PC-9 (cell line): ENCODE data around the gene TELO2. TPM values are rescaled to one million over a fixed set of nuclear protein-coding genes. Genes with fewer than 3 reads are reported as not detected.

ENCODE experiments used
- BruUV-seq: library from RNA; stranded (reverse); fragments of 400-500 nt; replicated peaks from 2 replicates; lab custom pipeline; 2021; lab: Mats Ljungman, UMichigan
- CTCF ChIA-PET: fragments of 300-600 bp; sonication (Branson Sonifier 250); formaldehyde crosslinking; loops from one replicate; lab custom pipeline; 2022; ENCODE audit warnings: antibody characterized with exemption; lab: Charles Lee
- POLR2A ChIA-PET: fragments of 300-600 bp; sonication (Branson Sonifier 250); formaldehyde crosslinking; loops from one replicate; lab custom pipeline; 2022; ENCODE audit warnings: antibody characterized with exemption; ENCODE audit not compliant: unreplicated experiment; lab: Charles Lee
- DNase-seq, 2 experiments: peaks; one replicate each; pipeline versions ENCODE4 v3.0.0 to v3.0.0-alpha.2; 2015 to 2022; ENCODE audit warnings: mixed read lengths in 1 of 2
- H2AFZ ChIP-seq: fragments of 200-600 bp; sonication (generic); 2 replicates; pipeline ENCODE4 v1.8.1; 2017; ENCODE audit warnings: antibody characterized with exemption
- H3F3A ChIP-seq: fragments of 200-600 bp; sonication (generic); 2 replicates; pipeline ENCODE4 v1.8.1; 2017; ENCODE audit warnings: antibody characterized with exemption, mild to moderate bottlenecking, low read depth; ENCODE audit not compliant: insufficient read depth
- H3K27ac ChIP-seq: fragments of 200-600 bp; sonication (generic); 2 replicates; pipeline ENCODE4 v1.6.1; 2016; ENCODE audit warnings: mixed run types
- H3K27me3 ChIP-seq: fragments of 200-600 bp; sonication (generic); 2 replicates; pipeline ENCODE4 v1.6.1; 2016; ENCODE audit warnings: low read depth, mixed run types; ENCODE audit not compliant: insufficient read depth
- H3K36me3 ChIP-seq: fragments of 200-600 bp; sonication (generic); 2 replicates; pipeline ENCODE4 v1.6.1; 2016; ENCODE audit warnings: low read depth, mixed run types
- H3K4me1 ChIP-seq: fragments of 200-600 bp; sonication (generic); replicated peaks from 2 replicates; pipeline ENCODE4 v1.6.1; 2016; ENCODE audit warnings: mixed run types; ENCODE audit not compliant: insufficient read depth
- H3K4me2 ChIP-seq: fragments of 200-600 bp; sonication (generic); 2 replicates; pipeline ENCODE4 v1.6.1; 2017; ENCODE audit warnings: mixed run types
- H3K4me3 ChIP-seq: fragments of 200-600 bp; sonication (generic); 2 replicates; pipeline ENCODE4 v1.6.1; 2016; ENCODE audit warnings: mixed run types
- H3K79me2 ChIP-seq: fragments of 200-600 bp; sonication (generic); 2 replicates; pipeline ENCODE4 v1.6.1; 2017; ENCODE audit warnings: low read depth, mixed run types
- H3K9me2 ChIP-seq: fragments of 200-600 bp; sonication (generic); 2 replicates; pipeline ENCODE4 v1.8.1; 2017; ENCODE audit warnings: mild to moderate bottlenecking; ENCODE audit not compliant: insufficient read depth
- H3K9me3 ChIP-seq: fragments of 200-600 bp; sonication (generic); 2 replicates; pipeline ENCODE4 v1.8.1; 2016; ENCODE audit warnings: low read depth; ENCODE audit not compliant: insufficient read depth
- H4K20me1 ChIP-seq: fragments of 200-600 bp; sonication (generic); 2 replicates; pipeline ENCODE4 v1.8.1; 2017; ENCODE audit not compliant: insufficient read depth
- CTCF ChIP-seq: fragments of 200-600 bp; sonication (generic); conservative IDR thresholded peaks from 2 replicates; pipeline ENCODE4 v1.6.1; 2017; ENCODE audit warnings: mixed run types, antibody characterized with exemption, mild to moderate bottlenecking, moderate library complexity
- EZH2 ChIP-seq: fragments of 200-600 bp; sonication (generic); IDR thresholded peaks from 2 replicates; pipeline ENCODE4 v1.8.0; 2017; ENCODE audit warnings: antibody characterized with exemption, low read depth
- intact Hi-C: fragments of 100-400 bp; cut with micrococcal nuclease; formaldehyde crosslinking; loops from one replicate; pipeline ENCODE4 v1.10.0; 2022; ENCODE audit not compliant: unreplicated experiment
- total RNA-seq: library from RNA; stranded (reverse); gene quantifications from 2 replicates; pipeline ENCODE4 v1.2.3, GENCODE V29; 2021

TELO2 gene
- total RNA-seq, 1 experiment from 2014 or later = 56.0 TPM

GRCh38 chr16:1554826-1555445 is 61.8 kb downstream of the TELO2 start:
- Histone ChIP-seq H3K9me2 (no peaks in the 10 kb centered on the region), H3K27ac (no peak overlapping the region), H4K20me1 (no peaks in the 10 kb centered on the region; the same call in 1 of the 2 replicates), H3K27me3 (no peaks in the 10 kb centered on the region), H3K79me2 (no peaks in the 10 kb centered on the region), H3K36me3 (no peaks in the 10 kb centered on the region), H3F3A (no peaks in the 10 kb centered on the region), H3K4me2 (no peak overlapping the region), H3K4me3 (no peak overlapping the region), H3K9me3 (no peaks in the 10 kb centered on the region), H3K4me1 (no peaks in the 10 kb centered on the region), H2AFZ (no peak overlapping the region)
- intact Hi-C loops = no loop called here
- peak in 1 of 2 experiments; percentile 27 for DNase-seq
- TF ChIP-seq CTCF = no peak
- TF ChIP-seq EZH2 = no peak
- no TSS peak for BruUV-seq
- CTCF ChIA-PET = no interaction called here
- POLR2A ChIA-PET = no interaction called here

GRCh38 chr16:1556254-1556653 is 63.1 kb downstream of the TELO2 start:
- Histone ChIP-seq H3K4me2 (no peak overlapping the region), H3K27me3 (no peaks in the 10 kb centered on the region), H3K4me1 (no peaks in the 10 kb centered on the region), H3K9me2 (no peaks in the 10 kb centered on the region), H3K27ac (no peak overlapping the region), H3K9me3 (no peaks in the 10 kb centered on the region), H2AFZ (no peak overlapping the region), H3F3A (no peaks in the 10 kb centered on the region), H3K79me2 (no peaks in the 10 kb centered on the region), H4K20me1 (no peaks in the 10 kb centered on the region; the same call in 1 of the 2 replicates), H3K4me3 (no peak overlapping the region), H3K36me3 (no peaks in the 10 kb centered on the region)
- POLR2A ChIA-PET = no interaction called here
- no TSS peak for BruUV-seq
- no peak for TF ChIP-seq EZH2
- intact Hi-C loops = no loop called here
- DNase-seq = peak in 1 of 2 experiments; percentile 6
- CTCF ChIA-PET = no interaction called here

GRCh38 chr16:1557074-1557473 is 63.9 kb downstream of the TELO2 start:
- H3K4me3 ChIP-seq = no peak overlapping the region
- intact Hi-C loops = no loop called here
- BruUV-seq = no TSS peak
- POLR2A ChIA-PET = no interaction called here
- CTCF ChIA-PET = no interaction called here
- H3K79me2 ChIP-seq = no peaks in the 10 kb centered on the region
- H2AFZ ChIP-seq = no peak overlapping the region
- H3K9me2 ChIP-seq = no peaks in the 10 kb centered on the region
- H3K27me3 ChIP-seq = no peaks in the 10 kb centered on the region
- no peak overlapping the region for H3K4me2 ChIP-seq
- no peaks in the 10 kb centered on the region for H3K4me1 ChIP-seq
- H3F3A ChIP-seq = no peaks in the 10 kb centered on the region
- no peak for DNase-seq
- no peaks in the 10 kb centered on the region for H3K9me3 ChIP-seq
- no peaks in the 10 kb centered on the region; the same call in 1 of the 2 replicates for H4K20me1 ChIP-seq
- no peak for TF ChIP-seq EZH2
- no peak for TF ChIP-seq CTCF
- H3K36me3 ChIP-seq = no peaks in the 10 kb centered on the region
- no peak overlapping the region for H3K27ac ChIP-seq
